ENCODE data around the gene NEK11. TPM values are rescaled to one million over a fixed set of nuclear protein-coding genes. Genes with fewer than 3 reads are reported as not detected.

The NEK11 gene
- polyA plus RNA-seq, 1 donor (not counting 4 experiments of a cell fraction or from before 2014, with no cell fraction given): 9.4 TPM

- H3K9me1 ChIP-seq (ENCODE audit: control insufficient read depth, extremely low read depth, insufficient read depth, low read length): peaks cover 2% of the 10 kb centered on the region
- DNase-seq (ENCODE audit: low read depth, low spot score) (no peak), FAIRE-seq (no peak)
- no peaks in the 10 kb centered on the region for H3K4me1 ChIP-seq (ENCODE audit: control insufficient read depth, extremely low read depth, insufficient read depth, low read length)
- no peak overlapping the region for H2AFZ ChIP-seq (ENCODE audit: control insufficient read depth, low read length)
- no peaks in the 10 kb centered on the region for H3K79me2 ChIP-seq (ENCODE audit: control insufficient read depth, insufficient read depth, low read length)
- no peaks in the 10 kb centered on the region for H3K9me3 ChIP-seq (ENCODE audit: control insufficient read depth, low read depth, low read length)
- H3K4me2 ChIP-seq (ENCODE audit: control insufficient read depth, extremely low read depth, insufficient read depth, low read depth, low read length): no peak overlapping the region
- H3K4me3 ChIP-seq (ENCODE audit: control insufficient read depth in 2 of 3, extremely low read depth in 1 of 3, insufficient read depth in 2 of 3, low read depth in 1 of 3, low read length in 3 of 3): no peak overlapping the region
- no peak for TF ChIP-seq CTCF (optimal IDR thresholded peaks at IDR 0.05 in 1 of 3, IDR thresholded peaks at IDR 0.05 in 1 of 3, conservative IDR thresholded peaks at IDR 0.05 in 1 of 3; ENCODE audit: extremely low read depth in 1 of 3, insufficient read depth in 2 of 3, low read length in 3 of 3)
- no peak for TF ChIP-seq EZH2 (IDR thresholded peaks at IDR 0.05; ENCODE audit: low read length)
- H3K27me3 ChIP-seq (ENCODE audit: control insufficient read depth, extremely low read depth, insufficient read depth, low read length): no peaks in the 10 kb centered on the region
- dilution Hi-C loops (cut with MboI; ENCODE audit: extremely low pct_ligation_motif_present, low sequenced_read_pairs): no loop called here
- H3K36me3 ChIP-seq (ENCODE audit: control insufficient read depth in 2 of 2, extremely low read depth in 1 of 2, insufficient read depth in 2 of 2, low read length in 2 of 2): no peaks in the 10 kb centered on the region
- H3K9ac ChIP-seq (ENCODE audit: control insufficient read depth, extremely low read depth, insufficient read depth, low read length): no peak overlapping the region
- H4K20me1 ChIP-seq (ENCODE audit: control insufficient read depth, extremely low read depth, insufficient read depth, low read length): no peaks in the 10 kb centered on the region
- H3K27ac ChIP-seq (ENCODE audit: control insufficient read depth, insufficient read depth, low read length): no peak overlapping the region
These were observed 142.7 kb downstream of the NEK11 start for GRCh38 chr3:131169331-131169730.

- H3K4me2 ChIP-seq (ENCODE audit: control insufficient read depth, extremely low read depth, insufficient read depth, low read depth, low read length): no peak overlapping the region
- no peak overlapping the region for H3K9ac ChIP-seq (ENCODE audit: control insufficient read depth, extremely low read depth, insufficient read depth, low read length)
- H3K27me3 ChIP-seq (ENCODE audit: control insufficient read depth, extremely low read depth, insufficient read depth, low read length): no peaks in the 10 kb centered on the region
- no peak for DNase-seq (ENCODE audit: low read depth, low spot score)
- dilution Hi-C loops (cut with MboI; ENCODE audit: extremely low pct_ligation_motif_present, low sequenced_read_pairs): no loop called here
- no peaks in the 10 kb centered on the region for H3K36me3 ChIP-seq (ENCODE audit: control insufficient read depth in 2 of 2, extremely low read depth in 1 of 2, insufficient read depth in 2 of 2, low read length in 2 of 2)
- H3K9me3 ChIP-seq (ENCODE audit: control insufficient read depth, low read depth, low read length): no peaks in the 10 kb centered on the region
- no peak overlapping the region for H3K27ac ChIP-seq (ENCODE audit: control insufficient read depth, insufficient read depth, low read length)
- no peaks in the 10 kb centered on the region for H3K79me2 ChIP-seq (ENCODE audit: control insufficient read depth, insufficient read depth, low read length)
- peaks cover 2% of the 10 kb centered on the region for H3K9me1 ChIP-seq (ENCODE audit: control insufficient read depth, extremely low read depth, insufficient read depth, low read length)
- no peak overlapping the region for H3K4me3 ChIP-seq (ENCODE audit: control insufficient read depth in 2 of 3, extremely low read depth in 1 of 3, insufficient read depth in 2 of 3, low read depth in 1 of 3, low read length in 3 of 3)
- peaks cover 3% of the 10 kb centered on the region for H3K4me1 ChIP-seq (ENCODE audit: control insufficient read depth, extremely low read depth, insufficient read depth, low read length)
- H2AFZ ChIP-seq (ENCODE audit: control insufficient read depth, low read length): no peak overlapping the region
- FAIRE-seq: no peak
- TF ChIP-seq EZH2 (IDR thresholded peaks at IDR 0.05; ENCODE audit: low read length): no peak
- no peak for TF ChIP-seq CTCF (optimal IDR thresholded peaks at IDR 0.05 in 1 of 3, IDR thresholded peaks at IDR 0.05 in 1 of 3, conservative IDR thresholded peaks at IDR 0.05 in 1 of 3; ENCODE audit: extremely low read depth in 1 of 3, insufficient read depth in 2 of 3, low read length in 3 of 3)
- no peaks in the 10 kb centered on the region for H4K20me1 ChIP-seq (ENCODE audit: control insufficient read depth, extremely low read depth, insufficient read depth, low read length)
These were observed 146.0 kb downstream of the NEK11 start for GRCh38 chr3:131172502-131173200.

All from keratinocyte (primary cell).